ENCODE measurements around the gene FAM83B.
"Not testable (repeated sequence)": the region's sequence is repeated elsewhere in the genome, so short reads cannot be mapped to it uniquely, and the experiment has no call there.

Gene FAM83B, protein sequence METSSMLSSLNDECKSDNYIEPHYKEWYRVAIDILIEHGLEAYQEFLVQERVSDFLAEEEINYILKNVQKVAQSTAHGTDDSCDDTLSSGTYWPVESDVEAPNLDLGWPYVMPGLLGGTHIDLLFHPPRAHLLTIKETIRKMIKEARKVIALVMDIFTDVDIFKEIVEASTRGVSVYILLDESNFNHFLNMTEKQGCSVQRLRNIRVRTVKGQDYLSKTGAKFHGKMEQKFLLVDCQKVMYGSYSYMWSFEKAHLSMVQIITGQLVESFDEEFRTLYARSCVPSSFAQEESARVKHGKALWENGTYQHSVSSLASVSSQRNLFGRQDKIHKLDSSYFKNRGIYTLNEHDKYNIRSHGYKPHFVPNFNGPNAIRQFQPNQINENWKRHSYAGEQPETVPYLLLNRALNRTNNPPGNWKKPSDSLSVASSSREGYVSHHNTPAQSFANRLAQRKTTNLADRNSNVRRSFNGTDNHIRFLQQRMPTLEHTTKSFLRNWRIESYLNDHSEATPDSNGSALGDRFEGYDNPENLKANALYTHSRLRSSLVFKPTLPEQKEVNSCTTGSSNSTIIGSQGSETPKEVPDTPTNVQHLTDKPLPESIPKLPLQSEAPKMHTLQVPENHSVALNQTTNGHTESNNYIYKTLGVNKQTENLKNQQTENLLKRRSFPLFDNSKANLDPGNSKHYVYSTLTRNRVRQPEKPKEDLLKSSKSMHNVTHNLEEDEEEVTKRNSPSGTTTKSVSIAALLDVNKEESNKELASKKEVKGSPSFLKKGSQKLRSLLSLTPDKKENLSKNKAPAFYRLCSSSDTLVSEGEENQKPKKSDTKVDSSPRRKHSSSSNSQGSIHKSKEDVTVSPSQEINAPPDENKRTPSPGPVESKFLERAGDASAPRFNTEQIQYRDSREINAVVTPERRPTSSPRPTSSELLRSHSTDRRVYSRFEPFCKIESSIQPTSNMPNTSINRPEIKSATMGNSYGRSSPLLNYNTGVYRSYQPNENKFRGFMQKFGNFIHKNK

DNA sequence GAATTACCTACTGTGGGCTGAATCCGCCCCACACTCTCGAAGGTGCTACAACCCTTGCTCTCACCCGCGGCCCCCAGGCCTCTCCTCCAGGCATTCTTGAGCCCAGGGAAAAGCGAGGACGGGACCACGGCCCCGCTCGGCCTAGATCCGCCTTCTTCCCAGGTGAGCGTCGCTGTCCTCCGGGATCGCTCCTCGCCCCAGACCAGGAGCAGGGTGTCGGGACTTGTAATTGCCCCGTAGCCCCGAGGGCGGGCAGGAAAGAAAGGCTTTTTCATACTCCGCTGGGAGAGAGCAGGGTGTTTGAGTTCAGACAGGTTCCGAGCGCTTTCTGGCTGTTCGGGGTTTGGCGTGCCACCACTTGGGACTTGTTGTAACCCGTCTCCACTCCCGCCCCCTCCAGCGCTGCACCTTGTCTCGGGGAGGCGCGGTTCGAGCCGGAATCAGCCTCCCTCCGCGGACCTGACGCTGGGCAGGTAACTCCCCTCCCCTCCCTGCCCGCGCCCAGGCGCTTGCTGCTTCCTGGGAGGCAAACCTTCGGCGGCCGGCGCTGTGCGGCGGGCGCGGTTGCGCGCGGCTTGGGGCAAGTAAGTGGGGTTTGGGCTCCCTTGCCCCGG is at the start of gene FAM83B:
Gene FAM83B, plus strand, starts transcription at position 529 of the 614 bp plus-strand sequence. CDS start 23,476 bp downstream, outside the sequence.
- no peak for DNase-seq (ENCODE audit: low spot score)

DNA sequence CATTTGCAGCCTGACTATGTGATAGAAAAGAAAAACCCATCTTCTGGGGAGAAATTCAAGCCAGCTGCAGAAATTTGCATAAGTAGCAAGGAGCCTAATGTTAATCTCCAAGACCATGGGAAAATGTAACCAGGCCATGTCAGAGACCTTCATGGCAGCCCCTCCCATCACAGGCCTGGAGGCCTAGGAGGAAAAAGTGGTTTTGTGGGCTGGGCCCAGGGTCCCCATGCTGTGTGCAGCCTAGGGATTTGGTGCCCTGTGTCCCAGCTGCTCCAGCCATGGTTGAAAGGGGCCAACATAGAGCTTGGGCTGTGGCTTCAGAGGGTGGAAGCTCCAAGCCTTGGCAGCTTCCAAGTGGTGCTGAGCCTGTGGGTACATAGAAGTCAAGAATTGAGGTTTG is 49.7 kb upstream of the FAM83B start:
- DNase-seq (ENCODE audit: low spot score) = not testable (repeated sequence)

DNA sequence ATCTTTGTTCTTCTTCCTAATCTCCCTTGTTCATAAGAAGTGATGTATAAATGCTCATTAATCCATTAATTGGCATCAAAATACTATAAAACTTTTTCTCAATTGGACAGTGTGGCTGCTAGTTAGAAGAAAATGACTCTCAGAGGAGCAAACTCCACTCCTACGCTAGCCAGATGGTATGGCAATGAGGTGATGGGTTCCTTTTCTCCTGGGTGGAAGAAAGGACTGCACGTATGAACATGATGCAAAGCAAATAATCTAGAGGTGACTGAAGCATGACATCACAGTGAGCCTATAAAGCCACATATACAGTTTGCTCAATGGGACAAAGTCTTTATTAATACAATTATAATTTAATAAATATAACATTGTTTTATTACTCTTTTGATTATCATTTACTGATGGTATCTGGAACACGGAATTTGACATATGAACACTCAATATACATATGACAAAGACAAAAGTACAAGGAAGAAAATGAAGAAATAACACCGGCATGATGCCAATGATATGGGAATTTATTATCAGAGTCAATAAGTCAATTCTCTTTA is 46.4 kb upstream of the FAM83B start:
- DNase-seq (ENCODE audit: low spot score) = no peak

DNA sequence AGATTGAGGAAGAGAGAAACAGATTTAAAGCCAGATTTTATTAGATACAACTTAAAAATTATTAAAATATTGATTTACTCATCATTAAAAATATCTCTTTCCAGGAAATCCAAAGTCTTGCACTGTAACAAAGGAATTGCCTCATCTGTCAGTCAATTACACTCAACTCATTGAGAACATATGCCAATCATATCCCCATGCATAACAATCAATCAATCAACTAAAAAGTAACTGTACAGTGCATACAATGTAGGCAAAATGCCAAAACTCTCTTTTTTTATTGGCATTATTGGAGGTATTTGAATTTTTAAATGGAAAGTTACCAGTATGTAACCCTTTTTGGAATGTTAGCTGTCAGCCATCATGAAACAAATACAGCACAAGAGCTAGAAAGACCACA is 45.3 kb upstream of the FAM83B start:
- no peak for DNase-seq (ENCODE audit: low spot score)

DNA sequence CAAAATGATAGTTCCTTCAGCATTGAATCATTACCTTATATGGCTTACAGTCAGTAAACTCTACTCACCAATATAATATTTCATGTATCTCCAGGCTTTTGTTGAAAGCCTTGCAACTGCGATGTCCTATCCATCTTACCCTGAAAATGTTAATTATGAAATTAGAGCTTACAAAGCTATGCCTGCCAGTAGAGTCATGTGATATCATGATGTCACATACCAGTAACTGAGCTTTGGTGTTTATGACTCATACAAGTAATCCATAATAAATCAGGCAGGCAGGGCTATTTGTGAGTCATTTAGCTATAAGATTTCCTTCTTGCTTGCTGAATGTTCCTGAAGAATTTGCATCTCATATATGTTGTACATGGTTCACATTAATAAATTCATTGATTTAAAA is 44.9 kb upstream of the FAM83B start:
- DNase-seq (ENCODE audit: low spot score) = no peak

DNA sequence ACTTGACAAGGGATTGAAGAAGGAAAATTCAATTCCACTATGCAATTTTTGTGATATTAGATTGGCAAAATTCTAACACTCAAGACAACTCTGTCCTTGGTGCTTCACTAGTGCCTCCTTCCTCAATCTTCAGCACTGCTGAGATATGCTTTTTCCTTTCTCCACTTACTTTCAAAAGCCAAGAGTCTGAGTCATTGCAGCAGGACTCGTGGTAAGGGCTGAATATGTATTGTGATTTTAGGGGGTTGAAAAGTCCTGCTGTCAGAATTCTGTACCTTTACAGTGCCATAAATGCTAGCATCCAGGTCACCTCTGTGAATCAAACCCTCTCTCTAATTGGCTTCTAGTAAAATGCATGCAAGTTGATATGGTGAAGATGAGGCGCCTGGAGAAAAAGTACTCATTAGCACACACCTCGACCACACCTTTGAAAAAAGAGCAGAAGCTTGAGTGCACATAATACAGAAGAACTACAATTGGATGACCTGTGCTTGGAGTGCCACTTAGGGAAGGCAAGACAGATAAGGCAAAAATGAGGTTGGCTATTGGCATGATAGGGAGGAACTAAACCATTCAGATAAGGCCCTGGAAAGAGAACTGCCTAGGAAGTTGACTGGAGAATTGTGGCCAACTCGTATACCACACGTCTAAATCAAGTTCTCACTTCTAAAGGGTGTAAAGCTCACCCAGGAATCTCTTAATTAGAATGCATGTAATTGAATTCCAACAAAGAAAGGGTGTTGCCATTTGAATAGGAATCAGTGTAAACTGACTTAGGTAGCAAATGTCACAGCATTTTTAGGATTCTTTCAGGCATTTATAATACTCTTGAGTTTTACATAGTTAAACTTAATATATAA is 43.6 kb upstream of the FAM83B start:
- DNase-seq (ENCODE audit: low spot score) = no peak

DNA sequence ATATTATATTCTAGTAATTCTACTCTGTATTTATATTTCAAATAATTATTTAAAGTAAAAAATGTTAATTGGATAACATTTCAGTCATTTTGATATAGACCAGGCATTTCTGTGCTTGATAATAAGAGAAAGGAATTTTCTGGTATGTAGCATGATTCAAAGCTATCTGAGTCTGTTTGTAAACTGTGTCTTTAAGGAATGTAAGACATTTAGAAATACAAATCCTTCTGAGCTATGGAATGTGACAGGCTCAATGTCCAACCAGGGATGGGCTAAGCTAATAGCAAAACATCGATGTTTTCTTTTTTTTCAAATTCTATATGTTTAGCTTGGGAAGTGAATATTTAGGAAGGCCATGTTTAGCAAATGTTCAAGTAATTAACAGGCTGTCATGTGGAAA is 41.5 kb upstream of the FAM83B start:
- DNase-seq (ENCODE audit: low spot score) = no peak

DNA sequence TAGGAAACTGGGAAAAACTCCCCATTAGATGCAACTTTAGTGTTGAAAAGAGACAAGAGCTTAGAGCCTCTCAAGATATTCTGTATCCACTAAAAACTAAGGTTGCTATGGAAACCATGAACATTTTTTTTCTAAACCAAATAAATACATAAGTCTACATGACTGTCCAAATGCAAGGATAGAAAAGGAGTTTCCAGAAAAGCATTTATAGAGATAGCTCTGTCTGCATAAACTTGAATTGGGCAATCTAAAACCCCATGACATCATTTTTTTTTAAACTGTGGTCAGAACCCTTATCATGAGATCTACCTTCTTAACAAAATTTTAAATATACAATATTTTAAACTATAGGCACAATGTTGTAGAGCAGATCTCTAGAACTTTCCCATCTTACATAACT is 36.4 kb upstream of the FAM83B start:
- no peak for DNase-seq (ENCODE audit: low spot score)

DNA sequence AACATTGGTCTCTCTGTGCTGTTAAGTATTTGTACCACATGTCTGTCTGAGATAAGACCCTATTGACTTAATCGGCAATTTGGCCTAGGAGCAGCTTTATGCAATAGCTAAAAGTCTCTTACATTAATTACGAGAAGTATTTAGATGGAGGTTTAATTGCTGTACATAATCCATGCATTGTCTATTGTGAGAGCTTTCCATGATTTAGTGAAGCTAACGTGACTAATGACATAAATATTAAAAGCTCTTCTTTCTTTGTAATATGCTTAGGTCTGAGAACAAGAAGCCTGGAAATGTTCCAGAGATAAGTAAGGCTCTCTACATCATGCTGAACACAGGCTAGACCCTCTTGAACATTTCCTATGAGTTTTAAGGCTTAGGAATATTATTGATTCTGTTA is 32.7 kb upstream of the FAM83B start:
- no peak for DNase-seq (ENCODE audit: low spot score)

DNA sequence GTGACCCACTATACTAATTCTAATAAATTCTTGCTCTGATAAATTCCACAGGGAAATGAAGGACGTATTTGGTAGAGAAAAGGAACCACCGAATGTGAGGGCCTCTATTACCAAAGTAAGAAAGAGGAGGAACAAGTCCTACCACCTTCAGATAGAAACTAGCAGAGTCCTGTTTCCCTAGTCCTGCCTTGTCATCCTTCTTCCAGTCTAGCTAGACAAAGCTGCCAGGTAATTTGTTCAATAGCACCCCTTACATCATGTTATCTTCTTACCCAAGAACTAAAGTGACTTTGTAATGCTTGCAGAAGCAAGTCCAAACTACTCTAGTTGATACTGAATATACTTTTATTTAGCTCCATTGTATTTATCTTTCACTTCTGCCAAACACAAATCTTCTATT is 29.3 kb upstream of the FAM83B start:
- DNase-seq (ENCODE audit: low spot score) = no peak

DNA sequence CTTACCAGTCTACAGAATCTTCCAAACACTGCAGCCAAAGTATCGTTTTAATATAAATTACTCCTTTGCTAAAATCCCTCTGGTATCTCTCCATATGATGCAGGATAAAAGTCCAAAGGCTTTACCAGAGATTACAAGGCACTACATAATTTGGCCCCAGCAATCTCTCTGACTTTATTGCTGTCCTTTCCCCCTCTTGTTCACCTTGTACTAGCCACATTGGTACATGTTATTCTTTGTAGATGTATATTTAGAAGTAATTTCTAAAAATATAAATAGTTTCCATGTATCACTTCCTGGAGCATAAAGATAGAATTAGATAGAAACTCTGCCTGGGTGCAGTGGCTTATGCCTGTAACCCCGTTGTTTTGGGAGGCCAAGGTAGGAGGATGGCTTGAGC is 28.7 kb upstream of the FAM83B start:
- DNase-seq (ENCODE audit: low spot score) = no peak

DNA sequence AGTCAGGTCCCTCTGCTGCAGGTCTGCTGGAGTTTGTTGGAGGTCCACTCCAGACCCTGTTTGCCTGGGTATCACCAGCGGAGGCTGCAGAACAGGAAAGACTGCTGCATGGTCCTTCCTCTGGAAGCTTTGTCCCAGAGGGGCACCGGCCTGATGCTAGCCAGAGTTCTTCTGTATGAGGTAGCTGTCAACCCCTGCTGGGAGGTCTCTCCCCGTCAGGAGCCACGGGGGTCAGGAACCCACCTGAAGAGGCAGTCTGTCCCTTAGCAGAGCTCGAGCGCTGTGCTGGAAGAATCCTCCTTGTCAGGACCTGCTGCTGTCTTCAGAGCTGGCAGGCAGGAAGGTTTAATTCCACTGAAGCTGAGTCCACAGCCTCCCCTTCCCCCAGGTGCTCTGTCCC is 22.3 kb upstream of the FAM83B start:
- DNase-seq (ENCODE audit: low spot score) = not testable (repeated sequence)

DNA sequence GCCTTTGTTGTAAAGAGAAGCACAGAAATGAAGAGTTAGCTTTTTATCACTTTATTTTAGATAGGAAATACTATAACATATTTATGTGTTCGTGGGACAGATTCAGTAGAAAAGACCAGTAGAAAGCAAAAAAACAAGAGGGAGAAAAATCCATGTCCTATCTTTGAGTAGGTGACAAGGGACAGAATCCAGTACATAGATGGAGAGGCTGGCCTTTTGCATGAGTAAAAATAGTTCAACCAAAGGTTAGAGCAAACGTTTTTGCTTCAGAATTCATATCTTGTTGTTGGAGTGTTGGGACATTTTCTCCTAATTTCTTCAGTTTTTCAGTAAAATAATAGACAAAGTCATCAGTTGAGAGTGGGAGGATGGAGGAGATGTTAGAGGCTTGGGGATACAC is 19.6 kb upstream of the FAM83B start:
- DNase-seq (ENCODE audit: low spot score) = no peak

DNA sequence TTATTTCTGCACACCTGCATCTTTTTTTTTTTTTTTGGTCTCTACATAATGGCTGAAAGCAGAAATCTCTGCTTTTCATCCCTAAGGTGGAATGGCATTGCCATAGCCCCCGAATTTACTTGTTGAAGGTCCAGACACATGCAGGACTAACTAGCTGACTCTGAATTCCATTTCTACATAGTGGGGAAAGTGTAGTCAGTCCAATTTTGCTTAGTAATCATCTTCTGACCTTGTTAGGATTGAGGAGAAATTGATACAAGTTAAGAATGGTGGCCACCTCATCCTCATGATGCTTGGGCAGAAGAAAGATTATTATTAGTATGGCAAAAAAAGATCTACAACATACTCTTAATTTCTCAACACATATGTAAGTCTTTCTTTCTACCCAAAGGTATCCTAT is 16.4 kb upstream of the FAM83B start:
- DNase-seq (ENCODE audit: low spot score) = no peak

DNA sequence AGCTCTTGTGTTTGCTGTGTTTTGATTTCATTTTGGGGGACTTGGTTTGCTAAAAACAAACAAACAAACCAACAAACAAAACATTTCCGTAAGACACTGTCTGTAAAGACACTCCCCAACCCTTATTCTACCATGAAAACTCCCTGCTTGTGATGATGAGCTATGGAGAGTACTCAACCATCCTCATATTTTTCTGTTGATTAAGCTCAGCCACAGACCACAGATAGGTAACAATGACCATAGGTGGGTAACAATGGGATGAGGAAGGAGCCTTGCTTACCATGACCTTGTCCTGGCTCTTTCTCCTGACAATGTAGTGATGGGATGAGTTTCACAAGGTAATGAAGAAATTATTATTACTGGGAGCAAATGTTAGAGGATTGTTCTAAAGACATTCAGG is 11.4 kb upstream of the FAM83B start:
- DNase-seq (ENCODE audit: low spot score) = no peak

DNA sequence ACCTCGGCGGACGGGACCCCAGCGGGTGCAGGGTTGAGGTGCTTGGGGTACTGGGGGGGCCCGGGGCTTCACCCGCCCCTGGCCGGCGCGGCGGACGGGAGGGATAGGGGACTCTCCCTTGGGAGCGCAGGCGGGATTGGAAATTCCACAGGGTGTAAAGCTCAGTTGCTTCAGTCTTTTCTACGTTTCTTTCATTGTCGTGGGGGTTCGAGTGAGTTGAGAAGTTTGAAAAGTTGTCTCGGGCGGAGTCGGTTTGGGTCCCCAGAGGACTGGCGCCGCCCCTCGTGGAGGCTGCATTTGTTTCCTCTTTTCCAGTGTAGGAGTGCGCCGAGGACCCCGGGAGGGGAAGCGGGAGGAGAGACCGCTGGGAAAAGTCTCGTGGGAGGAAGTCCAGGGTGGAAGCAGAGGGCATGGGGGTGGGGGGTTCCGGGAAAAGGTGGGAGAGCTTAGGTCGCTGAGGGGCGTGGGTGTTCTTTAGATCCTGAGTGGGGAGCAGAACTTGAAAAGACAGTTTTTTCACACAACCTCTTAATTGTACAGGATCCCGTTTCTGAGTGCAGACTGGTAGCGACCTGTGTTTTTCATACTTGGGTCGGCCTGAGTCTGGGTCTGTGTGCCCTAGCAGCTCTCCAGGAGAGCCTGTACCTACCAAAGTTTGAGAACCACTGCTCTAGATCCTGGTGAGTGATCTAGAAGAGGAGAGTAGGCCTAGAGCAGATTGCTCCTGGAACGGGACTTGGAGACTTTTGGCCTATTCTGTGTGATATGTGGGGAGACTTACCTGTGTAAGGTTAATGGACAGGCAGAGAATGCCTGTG is 495 bp downstream of the FAM83B start:
- DNase-seq (ENCODE audit: low spot score) = no peak

DNA sequence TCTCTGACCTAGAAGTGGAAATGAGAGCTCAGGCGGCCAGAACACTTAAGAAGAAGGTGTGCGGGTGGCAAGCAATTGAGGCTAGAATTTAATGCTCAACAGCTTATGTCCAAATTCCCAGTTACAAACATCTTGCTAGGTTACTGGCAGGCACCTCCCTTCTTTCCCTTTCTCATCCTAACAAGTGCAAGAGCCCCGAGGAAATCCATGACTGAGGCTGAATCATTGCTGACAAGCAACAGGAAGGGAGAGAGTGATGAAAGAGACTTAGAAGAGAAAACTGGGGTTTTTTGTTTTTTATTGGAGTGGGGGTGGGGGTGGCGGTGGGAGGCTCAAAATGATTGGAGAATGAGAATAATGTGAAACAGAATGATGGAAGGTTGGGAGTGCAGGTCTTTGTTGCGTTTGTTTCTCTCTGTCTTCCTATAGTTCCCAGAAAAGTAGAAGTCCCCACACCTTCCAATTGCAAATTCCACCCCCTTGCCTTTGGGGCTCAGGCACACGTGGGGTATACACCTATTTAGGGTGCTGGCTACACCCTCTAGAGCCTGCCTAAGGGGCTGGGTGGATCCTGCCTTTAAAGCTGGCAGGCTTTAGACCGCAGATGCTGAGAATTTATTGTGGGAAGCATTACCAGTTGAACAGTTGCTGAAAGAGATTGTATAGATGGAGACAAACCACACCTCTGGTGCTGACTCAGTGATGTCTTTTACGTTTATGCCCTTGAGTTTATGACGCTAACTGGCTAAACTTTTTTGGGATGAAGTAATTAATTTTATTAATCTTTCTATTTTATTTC is 1.4 kb downstream of the FAM83B start:
- no peak for DNase-seq (ENCODE audit: low spot score)

DNA sequence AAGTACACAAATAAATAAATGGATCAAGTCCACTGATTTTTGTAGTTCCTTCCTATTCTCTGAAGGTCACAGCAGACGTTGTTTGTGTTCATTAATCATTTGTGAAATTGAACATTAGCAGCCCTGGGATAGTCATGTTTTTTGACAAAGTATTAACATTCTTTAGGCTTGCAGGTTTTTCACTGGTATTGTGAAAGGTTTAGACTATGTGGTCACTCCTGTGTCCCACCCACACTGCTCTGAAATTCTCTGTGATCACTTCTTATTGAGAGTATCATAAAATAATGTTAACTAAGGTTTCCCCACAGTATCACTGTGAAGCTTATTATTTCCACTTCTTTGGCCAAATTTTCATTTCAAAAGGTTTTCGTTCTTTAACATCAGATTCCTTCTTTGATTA is 3.5 kb downstream of the FAM83B start:
- DNase-seq (ENCODE audit: low spot score) = no peak

DNA sequence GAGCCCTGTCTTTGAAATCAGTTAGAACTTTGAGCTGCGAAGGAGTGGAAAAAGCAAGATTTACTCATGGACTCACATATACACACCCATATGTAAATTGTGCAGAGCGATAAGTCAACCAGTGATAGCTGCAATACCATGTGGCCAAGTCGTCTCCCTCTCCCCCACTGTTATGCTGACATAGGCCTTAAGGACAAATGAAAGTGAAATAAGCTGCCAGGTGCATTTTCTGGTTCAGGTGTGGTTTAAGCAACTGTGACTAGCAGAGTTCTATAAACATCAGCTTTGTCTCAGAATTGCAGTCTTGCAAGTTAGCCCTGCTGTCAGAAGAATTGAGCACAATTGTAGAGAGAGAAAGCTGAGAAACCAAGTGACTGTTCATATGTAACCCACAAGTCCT is 9.6 kb downstream of the FAM83B start:
- DNase-seq (ENCODE audit: low spot score) = no peak

DNA sequence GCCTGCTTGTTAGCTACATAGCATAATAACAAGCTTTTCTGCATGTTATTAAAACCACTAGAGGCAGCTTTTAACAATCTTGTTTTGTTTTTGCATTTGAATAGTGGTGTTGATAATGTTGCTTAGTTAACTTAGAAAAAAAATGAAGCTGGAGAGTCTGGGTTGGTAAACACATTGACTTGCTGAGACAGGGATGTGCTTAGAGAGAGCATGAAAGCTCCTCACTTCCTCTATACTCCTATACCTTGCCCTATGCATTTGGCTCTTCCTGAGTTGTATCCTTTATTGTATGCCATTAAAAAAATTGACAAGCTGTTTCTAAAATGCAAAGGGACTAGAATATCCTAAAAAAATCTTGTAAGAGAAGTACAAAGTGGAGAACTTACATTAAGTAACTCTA is 13.6 kb downstream of the FAM83B start:
- DNase-seq (ENCODE audit: low spot score) = no peak
